Measurements from ENCODE around the gene PRAC1.

PRAC1 gene

GRCh38 chr17:48722201-48722907, at the start of gene PRAC1:
Gene PRAC1 (minus strand): TSS chr17:48722518. CDS start chr17:48722392, 126 bp downstream.
- DNase-seq, result no peak
- no peak for ATAC-seq

- ATAC-seq (no peak), DNase-seq (no peak)
These were observed 48.6 kb upstream of the PRAC1 start for GRCh38 chr17:48770954-48771353.

- ATAC-seq (no peak), DNase-seq (no peak)
These were observed 46.8 kb upstream of the PRAC1 start for GRCh38 chr17:48769009-48769675.

- DNase-seq (no peak), ATAC-seq (no peak)
These were observed 45.0 kb upstream of the PRAC1 start for GRCh38 chr17:48767263-48767774.

- no peak for DNase-seq
- ATAC-seq, result no peak
These were observed 38.8 kb upstream of the PRAC1 start for GRCh38 chr17:48761114-48761513.

GRCh38 chr17:48760411-48760810, 38.1 kb upstream of the PRAC1 start:
- DNase-seq (no peak), ATAC-seq (no peak)

GRCh38 chr17:48759288-48759687, 37.0 kb upstream of the PRAC1 start:
- no peak for ATAC-seq

GRCh38 chr17:48757524-48757961, 35.2 kb upstream of the PRAC1 start:
- no peak for DNase-seq
- ATAC-seq, result no peak

More at GRCh38 chr17:48759288-48759687, 37.0 kb upstream of the PRAC1 start:
- DNase-seq, result no peak

GRCh38 chr17:48756830-48757251, 34.5 kb upstream of the PRAC1 start:
- ATAC-seq (no peak), DNase-seq (no peak)

GRCh38 chr17:48755356-48755755, 33.0 kb upstream of the PRAC1 start:
- DNase-seq (no peak), ATAC-seq (no peak)

GRCh38 chr17:48754500-48755261, 32.4 kb upstream of the PRAC1 start:
- DNase-seq (no peak), ATAC-seq (no peak)

- DNase-seq (no peak), ATAC-seq (no peak)
These were observed 31.6 kb upstream of the PRAC1 start for GRCh38 chr17:48753794-48754499.

GRCh38 chr17:48752399-48753288, 30.3 kb upstream of the PRAC1 start:
- ATAC-seq (no peak), DNase-seq (no peak)

- ATAC-seq (no peak), DNase-seq (no peak)
These were observed 29.5 kb upstream of the PRAC1 start for GRCh38 chr17:48751733-48752398.

- DNase-seq (no peak), ATAC-seq (no peak)
These were observed 28.9 kb upstream of the PRAC1 start for GRCh38 chr17:48751172-48751571.

GRCh38 chr17:48749621-48750553, 27.6 kb upstream of the PRAC1 start:
- DNase-seq, result no peak
- ATAC-seq, result no peak

GRCh38 chr17:48748718-48749566, 26.6 kb upstream of the PRAC1 start:
- ATAC-seq (no peak), DNase-seq (no peak)

All from stimulated activated naive CD8-positive, alpha-beta T cell treated with anti-CD3 and anti-CD28 coated beads, Interleukin-15, Interleukin-2, amounts not matched to agents 100 U/mL and 50 U/mL, for 24 hours (primary cell).